Uterus (tissue), 4 donors: Measurements from ENCODE around the gene UBN1. TPM values are rescaled to one million over a fixed set of nuclear protein-coding genes. Genes with fewer than 3 reads are reported as not detected.

Source experiments
- DNase-seq, 2 donors: peaks; one replicate each; pipeline ENCODE4 v3.0.0-alpha.2; 2019 to 2020
- H3K27ac ChIP-seq, 2 donors: fragments of 200-600 bp; sonication (generic); 1 replicate in 1 of 2; 2 replicates in 1 of 2; pipeline ENCODE4 v1.5.1; 2016 to 2018
- H3K27me3 ChIP-seq, 2 donors: fragments of 200-600 bp; sonication (generic); one replicate each; pipeline ENCODE4 v1.5.1; 2018 to 2019; ENCODE audit warnings: control low read depth in 1 of 2
- H3K36me3 ChIP-seq, 2 donors: fragments of 200-600 bp; sonication (generic); one replicate each; pipeline ENCODE4 v1.5.1; 2019; ENCODE audit warnings: control low read depth in 1 of 2
- H3K4me1 ChIP-seq, 2 donors: fragments of 200-600 bp; sonication (generic); one replicate each; pipeline ENCODE4 v1.5.1; 2018 to 2019; ENCODE audit warnings: control low read depth in 1 of 2
- H3K4me3 ChIP-seq, 2 donors: fragments of 200-600 bp; sonication (generic); 1 replicate in 1 of 2; 2 replicates in 1 of 2; pipeline ENCODE4 v1.5.1; 2018 to 2019; ENCODE audit warnings: mild to moderate bottlenecking in 1 of 2
- H3K9me3 ChIP-seq, 2 donors: fragments of 200-600 bp; sonication (generic); one replicate each; pipeline ENCODE4 v1.5.1; 2019; ENCODE audit warnings: control low read depth in 1 of 2
- CTCF ChIP-seq, 4 experiments: fragments of 200-600 bp in 2 of 4; fragments of 450-650 bp in 2 of 4; sonication (generic) in 2 of 4; IDR thresholded peaks; one replicate each; pipeline ENCODE4 v1.5.1; 2016 to 2019; ENCODE audit warnings: antibody characterized with exemption in 4 of 4, mild to moderate bottlenecking in 2 of 4, moderate library complexity in 1 of 4
- POLR2A ChIP-seq, 2 donors: fragments of 450-650 bp; IDR thresholded peaks; one replicate each; pipeline ENCODE4 v1.6.1; 2016; ENCODE audit warnings: antibody characterized with exemption in 2 of 2, mild to moderate bottlenecking in 1 of 2, moderate library complexity in 1 of 2
- intact Hi-C: fragments of 100-400 bp; cut with DNase I; formaldehyde crosslinking; loops from one replicate; pipeline ENCODE4 v1.15.1; 2023; ENCODE audit warnings: low total_unique reads
- total RNA-seq, 4 donors: library from RNA; depleted of rRNA in 3 of 4; stranded (reverse); fragments of >200 nt in 3 of 4; gene quantifications; one replicate each; pipeline versions ENCODE4 v1.1.0 to v1.2.4, GENCODE V29; 2014 to 2023
- donor health status: DM: yes; HTN: yes; CAD: no.

UBN1 gene
- total RNA-seq, 4 donors from 2014 or later, result 4.9 to 56.2 (median 33.4) TPM

DNA sequence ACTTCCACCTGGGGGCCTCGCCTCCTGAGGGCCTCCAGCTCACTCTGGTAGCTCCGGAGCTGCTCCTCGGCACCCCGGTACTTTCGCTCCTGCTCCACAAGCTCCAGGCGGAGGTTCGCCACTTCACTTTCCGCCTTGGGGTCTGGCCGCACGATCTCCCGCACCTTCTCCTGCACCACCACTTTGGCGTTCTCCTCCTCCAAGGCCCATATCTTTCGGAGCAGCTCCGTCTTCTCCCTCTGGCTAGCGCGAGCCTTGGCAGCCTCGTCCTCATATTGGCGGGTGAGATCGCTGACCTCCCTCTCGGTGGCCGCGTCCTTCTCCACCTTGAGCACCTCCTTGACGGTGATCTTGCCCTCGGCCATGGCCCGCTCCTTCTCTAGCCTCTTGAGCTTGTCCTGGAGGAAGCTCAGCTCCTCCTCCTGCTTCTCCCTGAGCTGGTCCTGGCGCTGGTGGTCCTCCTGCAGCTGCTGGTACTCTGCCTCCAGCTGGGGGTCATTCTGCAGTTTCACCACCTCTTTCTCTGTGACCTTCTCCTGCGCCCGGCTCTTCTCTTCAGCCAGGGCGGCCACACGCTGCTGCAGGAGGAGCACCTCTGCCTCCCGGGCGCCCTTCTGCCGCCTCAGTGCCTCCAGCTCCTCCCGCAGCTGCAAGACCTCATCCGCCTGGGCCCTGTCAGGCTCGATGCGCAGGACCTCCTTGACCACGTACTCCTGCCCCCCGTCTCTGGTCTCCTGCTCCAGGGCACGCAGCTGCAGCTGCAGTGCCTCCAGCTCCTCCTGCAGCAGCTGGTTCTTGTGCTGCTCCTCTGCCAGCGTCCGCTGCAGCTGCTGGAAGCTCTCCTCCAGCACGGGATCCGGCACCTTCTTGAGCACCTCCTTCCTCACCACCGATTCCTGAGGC is 37.9 kb downstream of the UBN1 start:
- TF ChIP-seq POLR2A (IDR thresholded peaks at IDR 0.05), result no peak
- no peak for TF ChIP-seq CTCF (IDR thresholded peaks at IDR 0.05)
- intact Hi-C loops, result no loop called here
- no peaks in the 10 kb centered on the region for H3K9me3 ChIP-seq
- no peaks in the 10 kb centered on the region for H3K4me1 ChIP-seq
- H3K27ac ChIP-seq, result no peak overlapping the region
- no peaks in the 10 kb centered on the region for H3K36me3 ChIP-seq
- H3K4me3 ChIP-seq, result no peak overlapping the region
- no peak for DNase-seq
- H3K27me3 ChIP-seq, result no peaks in the 10 kb centered on the region

DNA sequence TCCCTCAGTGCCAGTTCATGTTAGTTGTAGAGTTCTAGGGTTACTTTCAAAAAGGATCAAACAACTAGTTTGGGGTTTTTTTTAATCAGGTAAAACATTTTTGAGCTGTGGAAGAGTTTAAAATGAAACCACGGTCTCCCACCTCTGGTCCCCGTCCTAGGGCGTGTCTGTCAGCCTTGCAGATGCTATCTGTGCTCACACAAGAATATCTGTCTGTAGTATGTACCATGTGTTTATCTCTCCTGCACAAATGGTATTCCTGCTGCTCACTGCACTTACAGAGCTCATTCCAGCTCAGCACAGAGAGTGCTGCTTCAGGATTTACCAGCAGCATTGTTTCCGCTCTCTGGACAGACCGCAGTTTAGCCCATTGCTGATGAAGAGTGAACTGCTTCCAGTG is 38.9 kb downstream of the UBN1 start:
- Histone ChIP-seq H3K9me3 (no peaks in the 10 kb centered on the region), H3K4me3 (no peak overlapping the region), H3K36me3 (no peaks in the 10 kb centered on the region), H3K27ac (no peak overlapping the region), H3K4me1 (no peaks in the 10 kb centered on the region), H3K27me3 (no peaks in the 10 kb centered on the region)
- no peak for DNase-seq
- no peak for TF ChIP-seq POLR2A (IDR thresholded peaks at IDR 0.05)
- no peak for TF ChIP-seq CTCF (IDR thresholded peaks at IDR 0.05)
- intact Hi-C loops, result no loop called here

GRCh38 chr16:4888428-4889135 is 41.3 kb downstream of the UBN1 start:
- Histone ChIP-seq H3K36me3 (no peaks in the 10 kb centered on the region), H3K4me3 (no peak overlapping the region), H3K4me1 (no peaks in the 10 kb centered on the region), H3K27me3 (no peaks in the 10 kb centered on the region), H3K27ac (no peak overlapping the region), H3K9me3 (no peaks in the 10 kb centered on the region)
- no peak for DNase-seq
- no peak for TF ChIP-seq POLR2A (IDR thresholded peaks at IDR 0.05)
- no peak for TF ChIP-seq CTCF (IDR thresholded peaks at IDR 0.05)
- intact Hi-C loops, result no loop called here

DNA sequence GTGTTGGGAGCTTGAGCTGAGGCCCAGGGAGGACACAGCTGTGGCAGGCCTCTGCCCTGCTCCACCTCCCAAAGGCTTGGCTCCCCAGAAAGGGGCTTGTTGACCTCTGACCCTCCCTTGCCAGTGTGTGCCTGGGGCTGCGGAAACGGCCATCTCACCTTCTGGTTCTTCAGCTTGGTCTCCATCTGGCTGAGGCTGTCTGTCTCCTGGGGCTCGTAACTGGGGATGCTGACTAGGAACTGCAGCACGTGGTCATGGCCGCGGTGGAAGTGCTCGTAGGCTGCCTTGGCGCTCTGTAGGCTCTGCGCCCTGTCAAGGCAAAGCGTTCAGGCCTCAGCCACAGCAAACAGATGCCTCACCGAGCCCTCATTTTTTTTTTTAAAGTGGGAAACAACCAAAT is 42.7 kb downstream of the UBN1 start:
- TF ChIP-seq CTCF (IDR thresholded peaks at IDR 0.05) (no peak), POLR2A (IDR thresholded peaks at IDR 0.05) (no peak)
- Histone ChIP-seq H3K9me3 (no peaks in the 10 kb centered on the region), H3K27me3 (no peaks in the 10 kb centered on the region), H3K4me1 (no peaks in the 10 kb centered on the region), H3K4me3 (no peak overlapping the region), H3K27ac (no peak overlapping the region), H3K36me3 (no peaks in the 10 kb centered on the region)
- no peak for DNase-seq
- intact Hi-C loops, result no loop called here

GRCh38 chr16:4890686-4891085 is 43.4 kb downstream of the UBN1 start:
- intact Hi-C loops, result no loop called here
- no peak for TF ChIP-seq CTCF (IDR thresholded peaks at IDR 0.05)
- no peak for TF ChIP-seq POLR2A (IDR thresholded peaks at IDR 0.05)
- H3K4me3 ChIP-seq, result no peak overlapping the region
- no peak for DNase-seq
- no peaks in the 10 kb centered on the region for H3K9me3 ChIP-seq
- no peak overlapping the region for H3K27ac ChIP-seq
- no peaks in the 10 kb centered on the region for H3K36me3 ChIP-seq
- no peaks in the 10 kb centered on the region for H3K27me3 ChIP-seq
- no peaks in the 10 kb centered on the region for H3K4me1 ChIP-seq
